Liver (tissue), 9 donors: ENCODE measurements around the gene GBX1. TPM values are rescaled to one million over a fixed set of nuclear protein-coding genes. Genes with fewer than 3 reads are reported as not detected.

Experiments
- DNase-seq: peaks from one replicate; pipeline ENCODE4 v3.0.0-alpha.2; 2017; ENCODE audit warnings: low spot score
- H3K27ac ChIP-seq, 2 donors: one replicate each; pipeline ENCODE4 v1.7.0; 2013; ENCODE audit warnings: inconsistent platforms in 2 of 2, low read length in 2 of 2, control low read depth in 1 of 2, low read depth in 1 of 2, mild to moderate bottlenecking in 1 of 2
- H3K27me3 ChIP-seq, 4 donors: one replicate each; pipeline versions ENCODE4 v1.6.1 to v1.7.0; 2013; ENCODE audit warnings: low read length in 3 of 4, inconsistent platforms in 1 of 4, mild to moderate bottlenecking in 1 of 4, moderate library complexity in 1 of 4; ENCODE audit not compliant: control insufficient read depth in 4 of 4, insufficient read depth in 4 of 4
- H3K36me3 ChIP-seq, 4 donors: one replicate each; pipeline versions ENCODE4 v1.6.1 to v1.7.0; 2013; ENCODE audit warnings: low read length in 3 of 4, mild to moderate bottlenecking in 3 of 4, low read depth in 1 of 4, moderate library complexity in 1 of 4; ENCODE audit not compliant: control insufficient read depth in 4 of 4, insufficient read depth in 3 of 4
- H3K4me1 ChIP-seq, 4 donors: one replicate each; pipeline versions ENCODE4 v1.6.1 to v1.7.0; 2013; ENCODE audit warnings: low read length in 3 of 4, mild to moderate bottlenecking in 3 of 4, moderate library complexity in 1 of 4; ENCODE audit not compliant: control insufficient read depth in 4 of 4, insufficient read depth in 4 of 4
- H3K4me3 ChIP-seq, 3 donors: one replicate each; pipeline versions ENCODE4 v1.6.1 to v1.7.0; 2013; ENCODE audit warnings: low read length in 3 of 3, control low read depth in 1 of 3, low read depth in 1 of 3, mild to moderate bottlenecking in 1 of 3
- H3K9ac ChIP-seq, 2 donors: one replicate each; pipeline ENCODE4 v1.7.0; 2013; ENCODE audit warnings: low read length in 2 of 2, mild to moderate bottlenecking in 2 of 2, moderate library complexity in 2 of 2, control low read depth in 1 of 2, low read depth in 1 of 2
- H3K9me3 ChIP-seq, 4 donors: one replicate each; pipeline versions ENCODE4 v1.6.1 to v1.7.0; 2013; ENCODE audit warnings: low read length in 3 of 4; ENCODE audit not compliant: control insufficient read depth in 4 of 4
- EGR1 ChIP-seq, 2 donors: IDR thresholded peaks; 2 replicates each; pipeline ENCODE4 v1.6.1; 2016 to 2018; ENCODE audit warnings: antibody characterized with exemption in 2 of 2, low read depth in 2 of 2
- FOXA1 ChIP-seq: IDR thresholded peaks from 2 replicates; pipeline ENCODE4 v1.6.1; 2016; ENCODE audit warnings: antibody characterized with exemption
- FOXA2 ChIP-seq: IDR thresholded peaks from 2 replicates; pipeline ENCODE4 v1.6.1; 2016; ENCODE audit warnings: antibody characterized with exemption
- GABPA ChIP-seq, 2 donors: IDR thresholded peaks in 1 of 2; conservative IDR thresholded peaks in 1 of 2; 2 replicates each; pipeline ENCODE4 v1.6.1; 2016; ENCODE audit warnings: antibody characterized with exemption in 2 of 2, mild to moderate bottlenecking in 1 of 2, moderate library complexity in 1 of 2
- HNF4A ChIP-seq, 2 donors: conservative IDR thresholded peaks; 2 replicates each; pipeline ENCODE4 v1.6.1; 2016; ENCODE audit warnings: antibody characterized with exemption in 2 of 2, mild to moderate bottlenecking in 2 of 2
- HNF4G ChIP-seq: IDR thresholded peaks from 2 replicates; pipeline ENCODE4 v1.6.1; 2016; ENCODE audit warnings: antibody characterized with exemption
- JUND ChIP-seq, 2 donors: IDR thresholded peaks; 2 replicates each; pipeline ENCODE4 v1.6.1; 2016; ENCODE audit warnings: antibody characterized with exemption in 2 of 2
- RAD21 ChIP-seq, 2 donors: IDR thresholded peaks; 2 replicates each; pipeline ENCODE4 v1.6.1; 2016; ENCODE audit warnings: antibody characterized with exemption in 2 of 2, mild to moderate bottlenecking in 2 of 2
- RXRA ChIP-seq, 2 donors: IDR thresholded peaks; 2 replicates each; pipeline ENCODE4 v1.6.1; 2017 to 2018; ENCODE audit warnings: antibody characterized with exemption in 2 of 2, mild to moderate bottlenecking in 1 of 2
- SP1 ChIP-seq: IDR thresholded peaks from 2 replicates; pipeline ENCODE4 v1.6.1; 2018; ENCODE audit warnings: antibody characterized with exemption, mild to moderate bottlenecking
- TAF1 ChIP-seq: conservative IDR thresholded peaks from 2 replicates; pipeline ENCODE4 v1.6.1; 2016; ENCODE audit warnings: antibody characterized with exemption, mild to moderate bottlenecking
- YY1 ChIP-seq: IDR thresholded peaks from 2 replicates; pipeline ENCODE4 v1.6.1; 2016; ENCODE audit warnings: antibody characterized with exemption, mild to moderate bottlenecking
- ZBTB33 ChIP-seq: IDR thresholded peaks from 2 replicates; pipeline ENCODE4 v1.6.1; 2016; ENCODE audit warnings: antibody characterized with exemption
- WGBS: extraction: QIAGEN DNeasy Blood & Tissue Kit; methylation state at CpG from one replicate; pipeline ENCODE4 v1.1.7; 2013; 5-methylcytosine and 5-hydroxymethylcytosine counted together
- polyA plus RNA-seq, 2 donors: library from polyadenylated mRNA; stranded (reverse) in 1 of 2; unstranded in 1 of 2; fragments of 200-250 nt in 1 of 2; fragments of >200 nt in 1 of 2; fragmentation: Nextera tagmentation in 1 of 2; extraction: Ambion mirVana in 1 of 2; gene quantifications; one replicate each; pipeline versions ENCODE4 v1.2.1 to v1.2.3, GENCODE V29; 2013 to 2015
- total RNA-seq, 2 donors: library from RNA; depleted of rRNA; stranded (reverse); fragments of >200 nt; gene quantifications; one replicate each; pipeline ENCODE4 v1.2.3, GENCODE V29; 2014
- TF ChIP-seq, protein P1 (sequence below): IDR thresholded peaks from 2 replicates; pipeline ENCODE4 v1.6.1; 2016; ENCODE audit warnings: antibody characterized with exemption
- TF ChIP-seq, protein P2 (sequence below): IDR thresholded peaks from 2 replicates; pipeline ENCODE4 v1.6.1; 2016; ENCODE audit warnings: antibody characterized with exemption
- TF ChIP-seq, protein P3 (sequence below): fragments of 150-350 bp; IDR thresholded peaks from 2 replicates; pipeline ENCODE4 v1.5.1; 2017; ENCODE audit warnings: improper control_type of control experiment, low read depth, low read length; ENCODE audit not compliant: missing input control
- TF ChIP-seq, protein P4 (sequence below): IDR thresholded peaks from 2 replicates; pipeline ENCODE4 v1.6.1; 2016; ENCODE audit warnings: antibody characterized with exemption, mild to moderate bottlenecking
- donor health status: healthy.
- donor health status: healthy.
- donor health status: healthy.
- donor health status: healthy.
- donor health status: healthy.

The GBX1 gene
- total and polyA plus RNA-seq, 4 donors: not detected

GRCh38 chr7:151119055-151119415, 48.5 kb downstream of the GBX1 start:
- Histone ChIP-seq H3K27ac (no peak overlapping the region), H3K9me3 (no peaks in the 10 kb centered on the region), H3K36me3 (peaks cover 5 to 37% (median 12%) of the 10 kb centered on the region in 4 donors), H3K4me1 (no peaks in the 10 kb centered on the region), H3K4me3 (no peak overlapping the region), H3K27me3 (no peaks in the 10 kb centered on the region), H3K9ac (no peak overlapping the region)
- WGBS: 97% methylated on average over 13 of the region's 13 CpGs
- DNase-seq: no peak
- no peak for TF ChIP-seq HNF4A (conservative IDR thresholded peaks at IDR 0.05)
- TF ChIP-seq TAF1: no peak
- TF ChIP-seq, protein P1, sequence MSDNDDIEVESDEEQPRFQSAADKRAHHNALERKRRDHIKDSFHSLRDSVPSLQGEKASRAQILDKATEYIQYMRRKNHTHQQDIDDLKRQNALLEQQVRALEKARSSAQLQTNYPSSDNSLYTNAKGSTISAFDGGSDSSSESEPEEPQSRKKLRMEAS: no peak
- TF ChIP-seq HNF4G: no peak
- TF ChIP-seq, protein P2, sequence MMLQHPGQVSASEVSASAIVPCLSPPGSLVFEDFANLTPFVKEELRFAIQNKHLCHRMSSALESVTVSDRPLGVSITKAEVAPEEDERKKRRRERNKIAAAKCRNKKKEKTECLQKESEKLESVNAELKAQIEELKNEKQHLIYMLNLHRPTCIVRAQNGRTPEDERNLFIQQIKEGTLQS: no peak
- TF ChIP-seq JUND (IDR thresholded peaks at IDR 0.05): no peak
- no peak for TF ChIP-seq GABPA (IDR thresholded peaks at IDR 0.05 in 1 of 2, conservative IDR thresholded peaks at IDR 0.05 in 1 of 2)
- no peak for TF ChIP-seq FOXA1
- TF ChIP-seq RAD21 (IDR thresholded peaks at IDR 0.05): no peak
- TF ChIP-seq, protein P3, sequence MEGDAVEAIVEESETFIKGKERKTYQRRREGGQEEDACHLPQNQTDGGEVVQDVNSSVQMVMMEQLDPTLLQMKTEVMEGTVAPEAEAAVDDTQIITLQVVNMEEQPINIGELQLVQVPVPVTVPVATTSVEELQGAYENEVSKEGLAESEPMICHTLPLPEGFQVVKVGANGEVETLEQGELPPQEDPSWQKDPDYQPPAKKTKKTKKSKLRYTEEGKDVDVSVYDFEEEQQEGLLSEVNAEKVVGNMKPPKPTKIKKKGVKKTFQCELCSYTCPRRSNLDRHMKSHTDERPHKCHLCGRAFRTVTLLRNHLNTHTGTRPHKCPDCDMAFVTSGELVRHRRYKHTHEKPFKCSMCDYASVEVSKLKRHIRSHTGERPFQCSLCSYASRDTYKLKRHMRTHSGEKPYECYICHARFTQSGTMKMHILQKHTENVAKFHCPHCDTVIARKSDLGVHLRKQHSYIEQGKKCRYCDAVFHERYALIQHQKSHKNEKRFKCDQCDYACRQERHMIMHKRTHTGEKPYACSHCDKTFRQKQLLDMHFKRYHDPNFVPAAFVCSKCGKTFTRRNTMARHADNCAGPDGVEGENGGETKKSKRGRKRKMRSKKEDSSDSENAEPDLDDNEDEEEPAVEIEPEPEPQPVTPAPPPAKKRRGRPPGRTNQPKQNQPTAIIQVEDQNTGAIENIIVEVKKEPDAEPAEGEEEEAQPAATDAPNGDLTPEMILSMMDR: no peak
- TF ChIP-seq, protein P4, sequence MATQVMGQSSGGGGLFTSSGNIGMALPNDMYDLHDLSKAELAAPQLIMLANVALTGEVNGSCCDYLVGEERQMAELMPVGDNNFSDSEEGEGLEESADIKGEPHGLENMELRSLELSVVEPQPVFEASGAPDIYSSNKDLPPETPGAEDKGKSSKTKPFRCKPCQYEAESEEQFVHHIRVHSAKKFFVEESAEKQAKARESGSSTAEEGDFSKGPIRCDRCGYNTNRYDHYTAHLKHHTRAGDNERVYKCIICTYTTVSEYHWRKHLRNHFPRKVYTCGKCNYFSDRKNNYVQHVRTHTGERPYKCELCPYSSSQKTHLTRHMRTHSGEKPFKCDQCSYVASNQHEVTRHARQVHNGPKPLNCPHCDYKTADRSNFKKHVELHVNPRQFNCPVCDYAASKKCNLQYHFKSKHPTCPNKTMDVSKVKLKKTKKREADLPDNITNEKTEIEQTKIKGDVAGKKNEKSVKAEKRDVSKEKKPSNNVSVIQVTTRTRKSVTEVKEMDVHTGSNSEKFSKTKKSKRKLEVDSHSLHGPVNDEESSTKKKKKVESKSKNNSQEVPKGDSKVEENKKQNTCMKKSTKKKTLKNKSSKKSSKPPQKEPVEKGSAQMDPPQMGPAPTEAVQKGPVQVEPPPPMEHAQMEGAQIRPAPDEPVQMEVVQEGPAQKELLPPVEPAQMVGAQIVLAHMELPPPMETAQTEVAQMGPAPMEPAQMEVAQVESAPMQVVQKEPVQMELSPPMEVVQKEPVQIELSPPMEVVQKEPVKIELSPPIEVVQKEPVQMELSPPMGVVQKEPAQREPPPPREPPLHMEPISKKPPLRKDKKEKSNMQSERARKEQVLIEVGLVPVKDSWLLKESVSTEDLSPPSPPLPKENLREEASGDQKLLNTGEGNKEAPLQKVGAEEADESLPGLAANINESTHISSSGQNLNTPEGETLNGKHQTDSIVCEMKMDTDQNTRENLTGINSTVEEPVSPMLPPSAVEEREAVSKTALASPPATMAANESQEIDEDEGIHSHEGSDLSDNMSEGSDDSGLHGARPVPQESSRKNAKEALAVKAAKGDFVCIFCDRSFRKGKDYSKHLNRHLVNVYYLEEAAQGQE: no peak
- TF ChIP-seq EGR1 (IDR thresholded peaks at IDR 0.05; ENCODE audit: low read depth in 2 of 2): no peak
- TF ChIP-seq YY1: no peak
- no peak for TF ChIP-seq FOXA2
- no peak for TF ChIP-seq SP1

DNA sequence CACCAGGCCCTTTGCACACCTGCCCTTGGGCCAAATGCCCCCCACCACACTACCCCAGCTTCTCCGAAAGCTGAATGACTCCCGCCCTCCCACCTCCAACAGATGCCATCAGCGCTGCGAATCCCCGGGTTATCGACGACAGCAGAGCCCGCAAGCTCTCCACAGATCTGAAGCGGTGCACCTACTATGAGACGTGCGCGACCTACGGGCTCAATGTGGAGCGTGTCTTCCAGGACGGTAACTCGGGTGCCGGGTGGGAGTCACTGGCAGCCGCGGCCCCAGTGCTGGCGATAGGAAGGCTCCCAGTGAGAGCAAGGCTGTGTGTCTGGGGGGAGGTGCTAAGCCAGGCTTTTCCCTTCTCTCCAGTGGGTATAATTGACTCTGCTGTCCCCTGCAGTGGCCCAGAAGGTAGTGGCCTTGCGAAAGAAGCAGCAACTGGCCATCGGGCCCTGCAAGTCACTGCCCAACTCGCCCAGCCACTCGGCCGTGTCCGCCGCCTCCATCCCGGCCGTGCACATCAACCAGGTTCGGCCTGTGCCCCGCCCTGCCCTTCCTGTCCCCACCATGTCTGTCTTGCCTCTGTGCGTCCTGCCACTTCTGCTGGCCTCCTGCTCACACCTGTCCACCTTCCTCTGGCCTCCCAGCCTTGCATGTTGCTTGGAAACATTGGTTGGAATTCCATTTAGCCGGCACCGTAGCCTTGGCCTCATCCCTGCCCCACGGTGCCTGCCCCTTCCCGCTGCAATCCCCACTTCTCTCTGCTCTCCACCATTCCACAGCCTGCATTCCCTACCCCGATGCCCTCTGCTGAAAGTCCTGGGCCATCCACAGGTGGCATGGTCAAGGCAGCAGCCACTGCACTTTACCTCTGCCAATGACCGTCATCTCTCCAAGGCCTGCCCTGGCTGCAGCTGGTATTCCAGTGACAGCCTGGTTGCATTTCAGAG, 49.1 kb downstream of the GBX1 start:
- H3K36me3 ChIP-seq: peaks cover 5 to 37% (median 12%) of the 10 kb centered on the region in 4 donors
- no peak for TF ChIP-seq ZBTB33
- TF ChIP-seq FOXA1: no peak
- TF ChIP-seq FOXA2: no peak
- no peak for TF ChIP-seq HNF4A (conservative IDR thresholded peaks at IDR 0.05)
- TF ChIP-seq, protein P1: no peak
- TF ChIP-seq RXRA (IDR thresholded peaks at IDR 0.05): no peak
- TF ChIP-seq EGR1 (IDR thresholded peaks at IDR 0.05; ENCODE audit: low read depth in 2 of 2): no peak
- TF ChIP-seq, protein P2: no peak
- no peak for TF ChIP-seq YY1
- H3K4me3 ChIP-seq: no peak overlapping the region
- WGBS: 96% methylated on average over 38 of the region's 38 CpGs
- no peaks in the 10 kb centered on the region for H3K4me1 ChIP-seq
- no peak for DNase-seq
- no peak overlapping the region for H3K27ac ChIP-seq
- no peak overlapping the region for H3K9ac ChIP-seq
- H3K27me3 ChIP-seq: no peaks in the 10 kb centered on the region
- no peaks in the 10 kb centered on the region for H3K9me3 ChIP-seq
